Measurements from ENCODE around the gene RNF169.

- no peak for TF ChIP-seq POLR2AphosphoS5 (IDR thresholded peaks at IDR 0.05; ENCODE audit: low read depth)
- TF ChIP-seq, protein P1, sequence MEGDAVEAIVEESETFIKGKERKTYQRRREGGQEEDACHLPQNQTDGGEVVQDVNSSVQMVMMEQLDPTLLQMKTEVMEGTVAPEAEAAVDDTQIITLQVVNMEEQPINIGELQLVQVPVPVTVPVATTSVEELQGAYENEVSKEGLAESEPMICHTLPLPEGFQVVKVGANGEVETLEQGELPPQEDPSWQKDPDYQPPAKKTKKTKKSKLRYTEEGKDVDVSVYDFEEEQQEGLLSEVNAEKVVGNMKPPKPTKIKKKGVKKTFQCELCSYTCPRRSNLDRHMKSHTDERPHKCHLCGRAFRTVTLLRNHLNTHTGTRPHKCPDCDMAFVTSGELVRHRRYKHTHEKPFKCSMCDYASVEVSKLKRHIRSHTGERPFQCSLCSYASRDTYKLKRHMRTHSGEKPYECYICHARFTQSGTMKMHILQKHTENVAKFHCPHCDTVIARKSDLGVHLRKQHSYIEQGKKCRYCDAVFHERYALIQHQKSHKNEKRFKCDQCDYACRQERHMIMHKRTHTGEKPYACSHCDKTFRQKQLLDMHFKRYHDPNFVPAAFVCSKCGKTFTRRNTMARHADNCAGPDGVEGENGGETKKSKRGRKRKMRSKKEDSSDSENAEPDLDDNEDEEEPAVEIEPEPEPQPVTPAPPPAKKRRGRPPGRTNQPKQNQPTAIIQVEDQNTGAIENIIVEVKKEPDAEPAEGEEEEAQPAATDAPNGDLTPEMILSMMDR (conservative IDR thresholded peaks at IDR 0.05; ENCODE audit: low read depth in 2 of 2) = no peak
- no peak for TF ChIP-seq JUNB (IDR thresholded peaks at IDR 0.05; ENCODE audit: unreplicated experiment)
Measured at GRCh38 chr11:74863410-74863809, 114.8 kb downstream of the RNF169 start.

Data from GM23338 (cell line).